IPS-15b (cell line): Measurements from ENCODE around the gene MTFR1L.

ENCODE experiments used
- H3K27me3 ChIP-seq: one replicate; pipeline ENCODE4 v1.6.1; 2013; ENCODE audit warnings: low read length; ENCODE audit not compliant: control insufficient read depth, insufficient read depth
- H3K36me3 ChIP-seq: one replicate; pipeline ENCODE4 v1.6.1; 2013; ENCODE audit warnings: low read length; ENCODE audit not compliant: control insufficient read depth, insufficient read depth
- H3K4me1 ChIP-seq: one replicate; pipeline ENCODE4 v1.6.1; 2013; ENCODE audit warnings: mild to moderate bottlenecking, low read length; ENCODE audit not compliant: control insufficient read depth, insufficient read depth
- H3K4me3 ChIP-seq: one replicate; pipeline ENCODE4 v1.5.1; 2013; ENCODE audit warnings: low read depth, low read length
- H3K9ac ChIP-seq: one replicate; pipeline ENCODE4 v1.6.1; 2013; ENCODE audit warnings: low read depth, mild to moderate bottlenecking, low read length
- H3K9me3 ChIP-seq: one replicate; pipeline ENCODE4 v1.6.1; 2013; ENCODE audit warnings: mild to moderate bottlenecking, low read length; ENCODE audit not compliant: control insufficient read depth, insufficient read depth

Gene MTFR1L

DNA sequence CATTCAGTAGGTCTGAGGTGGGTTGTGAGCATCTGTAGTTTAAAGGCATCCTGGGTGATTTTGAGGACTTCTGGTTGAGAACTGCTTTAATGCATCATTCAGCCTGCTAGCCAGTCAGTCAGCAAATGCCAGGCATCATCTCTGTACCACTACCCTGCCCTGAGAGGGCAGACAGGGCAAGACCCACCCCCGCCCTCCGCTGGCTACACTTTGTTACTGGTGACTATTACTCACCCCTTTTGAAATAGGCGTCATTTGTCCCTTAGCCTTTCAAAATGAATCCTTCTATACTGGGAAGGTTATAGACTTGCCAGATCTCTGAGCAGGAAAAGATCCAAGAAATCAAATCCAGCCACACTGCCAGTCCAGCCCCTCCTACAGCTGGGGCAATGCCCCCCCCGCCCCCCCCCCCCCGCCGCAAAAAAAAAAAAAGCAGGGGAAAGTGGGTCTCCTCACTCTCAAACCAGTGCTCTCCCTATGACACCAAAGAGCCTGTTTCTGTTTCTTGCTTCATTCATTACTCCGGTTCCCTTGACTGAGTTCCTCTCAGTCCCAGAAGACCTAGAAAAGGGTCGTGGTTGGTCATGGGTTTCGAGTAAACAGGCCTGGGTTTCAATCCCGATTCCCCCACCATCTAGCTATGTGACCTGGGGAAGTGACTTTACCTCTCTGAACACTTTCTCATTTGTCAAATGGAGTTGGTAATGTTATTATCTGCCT, 15.3 kb upstream of the MTFR1L start:
- H3K9me3 ChIP-seq = no peaks in the 10 kb centered on the region
- H3K27me3 ChIP-seq = no peaks in the 10 kb centered on the region
- H3K9ac ChIP-seq = no peak overlapping the region
- H3K4me3 ChIP-seq = no peak overlapping the region
- peaks cover 3% of the 10 kb centered on the region for H3K4me1 ChIP-seq
- H3K36me3 ChIP-seq = peaks cover 8% of the 10 kb centered on the region

DNA sequence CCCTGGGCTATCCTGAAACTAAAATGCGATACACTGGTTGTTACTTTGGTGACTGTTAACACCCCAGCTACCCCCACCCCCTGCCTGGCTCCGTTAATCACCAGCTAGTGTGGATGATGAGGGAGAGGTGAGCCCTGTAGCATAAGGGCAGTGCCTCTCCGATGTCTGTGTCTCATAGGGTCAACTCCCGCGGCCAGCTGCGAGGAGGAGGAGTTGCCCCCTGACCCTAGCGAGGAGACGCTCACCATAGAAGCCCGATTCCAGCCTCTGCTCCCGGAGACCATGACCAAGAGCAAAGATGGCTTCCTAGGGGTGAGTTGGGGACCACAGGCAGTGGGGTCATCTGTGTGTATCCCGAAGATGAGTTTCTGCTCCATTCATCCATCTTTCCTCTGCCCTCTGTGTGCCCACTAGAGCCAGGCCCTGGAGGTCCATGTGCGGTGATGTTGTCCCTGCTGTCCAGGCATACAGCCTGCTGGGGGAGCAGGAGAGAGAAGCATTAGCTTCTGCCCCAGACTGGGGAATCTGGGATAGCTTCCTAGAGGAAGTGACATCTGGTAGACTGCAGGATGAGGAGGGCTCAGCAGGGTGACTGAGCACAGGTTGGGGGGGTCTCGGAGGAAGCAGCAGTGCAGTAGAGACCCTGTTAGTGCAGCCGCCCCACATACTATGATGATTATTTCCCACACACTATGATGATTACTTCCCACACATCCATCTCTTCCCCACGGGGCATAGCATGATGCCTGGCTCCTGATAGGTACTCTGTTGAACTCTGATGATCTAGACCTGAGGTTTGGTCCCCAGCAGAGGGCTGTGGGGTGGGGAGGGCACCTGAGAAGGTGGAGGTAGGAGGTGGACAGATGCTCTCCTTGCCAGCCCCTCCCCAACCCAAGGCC, 14.5 kb upstream of the MTFR1L start:
- no peaks in the 10 kb centered on the region for H3K27me3 ChIP-seq
- H3K9me3 ChIP-seq = no peaks in the 10 kb centered on the region
- H3K4me3 ChIP-seq = no peak overlapping the region
- H3K4me1 ChIP-seq = peaks cover 3% of the 10 kb centered on the region
- H3K36me3 ChIP-seq = peaks cover 14% of the 10 kb centered on the region
- H3K9ac ChIP-seq = no peak overlapping the region

DNA sequence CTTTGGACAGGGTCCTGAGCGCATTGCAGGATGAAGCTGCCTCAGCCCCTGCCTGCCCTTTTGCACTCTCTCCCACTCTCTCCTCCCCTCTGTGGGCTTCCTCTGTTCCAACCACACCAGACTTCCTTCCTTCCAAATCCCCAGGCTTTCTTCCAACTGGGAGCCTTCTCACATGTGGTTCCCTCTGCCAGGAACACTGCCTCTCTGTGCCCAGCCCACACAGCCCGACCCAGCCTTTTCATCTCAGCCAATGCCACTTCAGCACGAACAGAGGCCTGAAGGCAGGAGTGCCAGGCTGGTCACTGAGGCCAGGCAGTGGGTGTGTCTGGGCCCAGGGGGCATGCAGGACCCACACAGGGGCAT, 13.9 kb upstream of the MTFR1L start:
- H3K27me3 ChIP-seq = no peaks in the 10 kb centered on the region
- H3K36me3 ChIP-seq = peaks cover 17% of the 10 kb centered on the region
- no peak overlapping the region for H3K4me3 ChIP-seq
- H3K9ac ChIP-seq = no peak overlapping the region
- H3K4me1 ChIP-seq = peaks cover 2% of the 10 kb centered on the region
- no peaks in the 10 kb centered on the region for H3K9me3 ChIP-seq

DNA sequence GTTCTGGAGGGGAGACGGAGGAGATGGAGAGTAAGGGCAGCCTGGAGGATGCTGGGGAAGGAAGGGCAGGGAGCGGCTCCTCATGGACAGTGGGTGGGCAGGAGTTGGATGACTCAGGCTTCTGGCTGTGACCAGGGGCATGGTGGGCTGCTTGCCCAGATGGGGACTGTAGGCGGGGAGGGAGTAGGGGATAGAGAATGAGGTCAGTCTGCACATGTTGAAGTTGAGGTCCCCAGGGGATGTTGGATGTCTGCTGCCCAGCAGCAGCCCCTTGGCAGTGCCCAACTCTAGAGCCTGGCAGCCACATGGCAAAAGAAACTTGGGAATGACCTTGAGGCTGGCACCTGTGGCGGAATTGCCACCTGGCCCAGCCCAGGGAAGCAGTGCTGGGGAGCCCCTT, 13.3 kb upstream of the MTFR1L start:
- Histone ChIP-seq H3K9me3 (no peaks in the 10 kb centered on the region), H3K36me3 (peaks cover 20% of the 10 kb centered on the region), H3K27me3 (no peaks in the 10 kb centered on the region), H3K9ac (no peak overlapping the region), H3K4me3 (no peak overlapping the region), H3K4me1 (no peaks in the 10 kb centered on the region)

DNA sequence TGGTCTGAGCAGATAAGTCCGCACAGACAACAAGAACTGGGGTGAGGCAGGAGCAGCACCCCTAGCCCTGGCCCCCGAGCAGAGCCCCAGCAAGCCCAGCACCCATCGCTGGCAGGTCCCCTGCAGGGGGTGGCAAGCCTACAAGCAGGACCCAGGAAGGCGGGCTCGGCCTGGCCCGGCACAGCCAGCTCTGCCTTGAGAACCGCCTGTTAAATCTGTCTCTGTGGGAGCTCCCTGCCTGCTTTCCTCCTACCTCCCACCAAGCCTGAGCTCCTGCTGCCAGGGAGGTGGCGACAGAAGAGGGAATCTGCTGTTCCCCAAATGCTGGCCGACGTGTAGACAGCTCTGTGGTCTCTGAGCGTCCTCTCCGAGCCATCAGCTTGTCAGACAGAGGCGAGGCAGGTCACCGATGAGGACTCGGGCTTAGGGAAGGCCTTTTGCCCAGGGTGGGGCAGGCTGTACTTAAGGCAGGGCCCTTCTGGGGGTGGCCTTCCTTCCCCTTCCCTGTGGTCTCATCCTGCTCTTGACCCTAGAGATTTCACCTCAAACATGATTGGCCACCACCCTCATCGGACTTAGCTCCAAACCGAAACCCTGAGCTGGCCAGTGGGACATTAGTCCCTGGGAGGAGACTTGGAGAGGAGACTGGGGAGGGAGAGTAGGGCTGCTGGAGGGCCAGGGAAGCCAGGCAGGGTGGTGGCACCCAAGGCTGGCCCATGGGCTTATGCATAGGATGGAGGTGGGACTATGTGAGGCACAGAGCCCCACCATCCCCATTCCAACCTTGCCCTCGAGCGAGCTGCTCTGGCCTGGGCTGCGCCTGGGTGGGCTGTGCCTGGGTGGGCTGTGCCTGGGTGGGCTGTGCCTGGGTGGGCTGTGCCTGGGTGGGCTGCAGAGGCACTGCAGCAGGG, 12.0 kb upstream of the MTFR1L start:
- H3K9ac ChIP-seq = no peak overlapping the region
- H3K4me1 ChIP-seq = no peaks in the 10 kb centered on the region
- H3K4me3 ChIP-seq = no peak overlapping the region
- H3K36me3 ChIP-seq = peaks cover 22% of the 10 kb centered on the region
- H3K27me3 ChIP-seq = no peaks in the 10 kb centered on the region
- no peaks in the 10 kb centered on the region for H3K9me3 ChIP-seq

DNA sequence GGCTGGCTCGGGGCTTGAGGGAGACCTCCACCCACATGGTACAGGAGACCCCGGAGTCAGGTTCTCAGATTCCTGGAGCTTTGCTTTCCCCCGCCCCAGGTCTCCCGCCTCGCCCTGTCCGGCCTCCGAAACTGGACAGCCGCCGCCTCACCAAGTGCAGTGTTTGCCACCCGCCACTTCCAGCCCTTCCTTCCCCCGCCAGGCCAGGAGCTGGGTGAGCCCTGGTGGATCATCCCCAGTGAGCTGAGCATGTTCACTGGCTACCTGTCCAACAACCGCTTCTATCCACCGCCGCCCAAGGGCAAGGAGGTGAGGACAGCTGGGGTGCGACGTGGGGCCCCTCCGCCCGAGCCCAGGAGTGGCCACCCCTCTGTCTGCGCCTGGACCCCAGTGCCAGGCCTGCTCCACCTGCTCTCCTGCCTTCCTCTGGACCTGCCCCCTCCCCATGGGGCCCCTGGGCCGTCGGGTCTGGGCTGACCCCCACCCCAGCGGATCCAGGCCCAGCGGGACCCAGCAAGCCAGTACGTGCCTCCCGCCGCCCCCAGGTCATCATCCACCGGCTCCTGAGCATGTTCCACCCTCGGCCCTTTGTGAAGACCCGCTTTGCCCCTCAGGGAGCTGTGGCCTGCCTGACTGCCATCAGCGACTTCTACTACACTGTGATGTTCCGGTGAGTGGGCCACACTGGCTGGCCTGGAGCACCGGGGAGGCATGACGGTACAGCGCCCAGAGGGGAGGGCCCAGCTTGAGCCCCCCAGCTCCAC, 11.1 kb upstream of the MTFR1L start:
- no peak overlapping the region for H3K9ac ChIP-seq
- H3K9me3 ChIP-seq = no peaks in the 10 kb centered on the region
- no peaks in the 10 kb centered on the region for H3K27me3 ChIP-seq
- H3K4me1 ChIP-seq = no peaks in the 10 kb centered on the region
- H3K36me3 ChIP-seq = peaks cover 24% of the 10 kb centered on the region
- H3K4me3 ChIP-seq = no peak overlapping the region

DNA sequence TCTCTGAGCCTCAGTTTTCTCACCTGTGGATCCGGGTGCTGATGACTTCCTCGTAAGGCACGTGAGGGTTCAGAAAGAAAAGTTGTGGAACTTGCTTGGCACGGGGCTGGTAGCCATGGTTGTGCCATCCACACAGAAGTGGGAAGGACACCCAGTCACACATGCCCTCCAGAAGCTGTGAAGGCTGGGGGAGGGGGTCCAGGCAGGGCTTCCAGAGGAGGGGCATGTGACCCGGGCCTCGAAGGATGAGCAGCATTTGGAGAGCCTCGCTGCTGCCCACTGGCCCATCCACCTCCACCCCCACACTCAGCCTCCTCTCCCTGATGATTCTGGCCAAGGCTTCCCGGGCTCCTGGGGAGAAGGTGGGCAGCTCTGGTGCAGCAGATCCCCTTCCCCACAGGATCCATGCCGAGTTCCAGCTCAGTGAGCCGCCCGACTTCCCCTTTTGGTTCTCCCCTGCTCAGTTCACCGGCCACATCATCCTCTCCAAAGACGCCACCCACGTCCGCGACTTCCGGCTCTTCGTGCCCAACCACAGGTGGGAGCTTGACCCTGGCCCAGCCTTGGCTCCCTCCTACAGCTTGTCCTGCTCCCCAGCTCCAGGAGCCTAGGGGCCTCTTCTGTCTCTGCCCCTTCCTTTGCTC, 10.3 kb upstream of the MTFR1L start:
- Histone ChIP-seq H3K9me3 (no peaks in the 10 kb centered on the region), H3K9ac (no peak overlapping the region), H3K4me1 (no peaks in the 10 kb centered on the region)

DNA sequence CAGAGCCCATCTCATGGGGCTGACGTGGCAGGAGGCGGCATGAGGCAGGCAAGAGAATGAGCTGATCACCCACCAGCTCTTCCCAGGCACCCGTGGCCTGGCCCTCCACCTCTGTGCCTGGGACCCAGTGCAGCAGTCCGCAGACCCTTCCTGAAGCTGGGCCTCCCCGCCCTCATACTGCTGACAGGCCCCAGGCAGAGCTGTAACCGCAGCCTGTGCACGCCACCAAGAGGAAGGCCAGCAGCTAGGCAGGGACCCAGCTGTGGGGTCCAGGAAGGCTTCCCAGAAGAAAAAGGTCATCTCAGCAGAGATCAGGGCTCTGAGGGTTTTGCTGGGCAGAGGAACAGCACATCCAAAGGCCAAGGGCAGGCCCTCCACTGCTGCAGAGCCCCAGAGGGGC, 9.8 kb upstream of the MTFR1L start:
- H3K4me1 ChIP-seq = no peaks in the 10 kb centered on the region
- H3K9ac ChIP-seq = no peak overlapping the region
- no peak overlapping the region for H3K4me3 ChIP-seq
- peaks cover 28% of the 10 kb centered on the region for H3K36me3 ChIP-seq
- H3K9me3 ChIP-seq = no peaks in the 10 kb centered on the region
- no peaks in the 10 kb centered on the region for H3K27me3 ChIP-seq

More for the DNA sequence above, 10.3 kb upstream of the MTFR1L start:
- Histone ChIP-seq H3K4me3 (no peak overlapping the region), H3K27me3 (no peaks in the 10 kb centered on the region), H3K36me3 (peaks cover 27% of the 10 kb centered on the region)

DNA sequence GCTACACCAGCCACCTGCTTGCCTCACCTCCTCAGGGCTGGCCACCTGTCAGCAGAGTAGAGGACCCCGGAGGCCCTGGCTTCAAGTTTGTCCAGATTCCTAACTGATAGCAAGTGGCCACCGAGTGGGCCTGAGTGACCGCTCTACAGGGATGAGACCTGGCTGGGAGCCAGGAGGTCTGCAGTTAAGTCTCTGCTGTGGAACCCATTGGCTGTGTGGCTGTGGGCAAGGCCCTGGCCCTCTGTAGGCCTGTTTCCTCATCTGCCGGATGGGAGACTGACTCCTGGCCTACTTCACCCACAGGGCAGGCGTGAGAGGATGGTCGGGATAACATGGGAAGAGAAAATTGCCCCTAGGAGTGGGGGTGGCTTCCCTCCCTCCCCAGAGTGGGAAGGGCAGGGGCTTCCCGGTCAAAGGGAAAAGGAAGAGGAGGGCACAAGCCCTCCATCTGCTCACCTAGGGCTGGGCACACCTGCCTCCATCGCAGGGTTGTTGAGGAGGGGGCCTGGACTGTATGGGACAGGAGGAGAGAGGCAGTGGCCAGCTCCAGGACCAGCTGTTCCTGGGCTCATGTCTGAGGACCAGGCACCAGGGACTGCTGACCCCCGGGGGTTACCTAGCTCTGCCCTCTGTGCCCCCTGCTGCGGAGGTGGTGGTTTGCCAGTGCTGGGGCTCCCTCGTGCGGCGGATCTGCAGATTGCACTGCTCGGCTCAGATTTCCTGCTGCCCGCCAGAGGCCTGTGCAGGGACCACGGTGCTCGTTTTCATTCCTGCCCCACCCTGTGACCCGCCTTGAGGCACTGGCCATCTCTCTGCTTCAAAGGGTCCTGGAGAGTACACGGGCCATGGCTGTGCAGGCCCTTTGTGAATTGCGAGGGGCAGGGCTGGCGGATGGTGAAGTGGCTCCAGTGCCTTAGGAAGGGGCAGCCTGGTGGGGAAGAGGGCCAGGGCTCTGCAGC, 9.1 kb upstream of the MTFR1L start:
- no peak overlapping the region for H3K9ac ChIP-seq

More for the DNA sequence above, 9.1 kb upstream of the MTFR1L start:
- no peaks in the 10 kb centered on the region for H3K9me3 ChIP-seq
- no peaks in the 10 kb centered on the region for H3K27me3 ChIP-seq
- H3K4me3 ChIP-seq = no peak overlapping the region
- no peaks in the 10 kb centered on the region for H3K4me1 ChIP-seq
- peaks cover 28% of the 10 kb centered on the region for H3K36me3 ChIP-seq
